ENCODE data around the gene FLYWCH2.

The FLYWCH2 gene

GRCh38 chr16:2858245-2859025, 24.6 kb upstream of the FLYWCH2 start:
- no peak overlapping the region for H3K4me3 ChIP-seq (ENCODE audit: control insufficient read depth, low read depth, low read length)
- TF ChIP-seq CTCF (IDR thresholded peaks at IDR 0.05; ENCODE audit: control insufficient read depth, insufficient read depth, low read depth, low read length, missing control alignments), result no peak
- no peak for DNase-seq (ENCODE audit: low read depth)

DNA sequence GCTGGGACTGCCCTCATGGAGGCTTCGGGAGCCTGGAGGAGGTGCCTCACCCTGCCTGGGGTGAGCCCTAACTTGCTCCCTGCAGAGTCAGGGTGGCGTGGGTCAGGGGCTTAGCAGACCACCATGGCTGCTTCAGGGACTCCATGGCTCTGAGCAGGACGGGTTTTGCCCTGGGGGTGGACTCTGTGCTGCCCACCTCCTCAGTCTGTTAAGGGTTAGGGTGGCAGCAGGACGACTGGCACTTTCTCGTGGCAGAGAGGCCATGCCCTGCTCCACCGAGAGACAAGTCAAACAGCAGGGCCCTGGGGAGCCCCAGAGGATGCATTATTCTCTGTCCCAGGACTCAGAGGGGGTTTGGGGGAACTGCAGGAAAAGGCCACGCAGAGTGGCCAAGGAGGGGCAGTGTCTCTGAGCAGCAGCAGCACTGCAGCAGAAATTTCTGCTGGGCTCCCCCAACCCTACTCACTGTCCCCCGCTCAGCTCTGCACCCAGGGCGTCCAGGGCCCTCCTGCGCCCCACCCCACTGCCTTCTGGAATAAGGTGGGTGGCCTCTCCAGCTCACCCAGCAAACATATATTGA, 23.2 kb upstream of the FLYWCH2 start:
- no peak for TF ChIP-seq CTCF (IDR thresholded peaks at IDR 0.05; ENCODE audit: control insufficient read depth, insufficient read depth, low read depth, low read length, missing control alignments)
- DNase-seq (ENCODE audit: low read depth), result no peak
- H3K4me3 ChIP-seq (ENCODE audit: control insufficient read depth, low read depth, low read length), result no peak overlapping the region

DNA sequence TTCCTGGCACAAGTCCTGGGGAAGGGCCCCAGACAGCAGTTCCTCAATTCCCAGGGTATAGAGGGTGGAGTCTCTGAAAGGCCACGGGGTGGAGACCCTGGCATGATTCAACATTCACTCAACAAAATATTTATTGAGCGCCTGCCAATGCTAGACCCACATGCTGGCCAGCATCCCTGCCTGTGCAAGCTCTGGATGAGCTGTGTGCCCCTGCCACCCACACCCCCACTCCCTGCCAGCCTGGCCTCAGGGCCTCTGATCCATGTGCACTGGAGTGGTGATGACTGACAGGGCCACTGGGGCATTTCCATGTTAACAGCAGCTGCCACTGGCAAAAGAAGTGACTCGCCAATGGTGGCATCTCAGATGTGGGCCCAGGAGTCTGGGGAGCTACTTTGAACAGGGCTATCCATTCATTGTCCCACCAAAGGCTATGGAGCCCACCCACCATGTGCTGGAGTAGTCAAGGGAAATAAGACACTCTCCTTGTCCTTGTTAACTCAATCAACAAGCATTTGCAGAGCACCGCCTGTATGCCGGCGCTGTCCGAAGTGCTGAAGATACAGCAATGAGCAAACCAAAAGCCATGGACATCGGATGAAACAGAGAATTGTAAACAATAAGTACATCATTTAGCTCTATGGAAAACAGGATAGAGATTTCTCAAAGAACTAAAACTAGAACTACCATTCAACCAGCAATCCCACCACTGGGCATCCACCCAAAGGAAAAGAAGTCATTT, 22.0 kb upstream of the FLYWCH2 start:
- DNase-seq (ENCODE audit: low read depth), result no peak
- no peak overlapping the region for H3K4me3 ChIP-seq (ENCODE audit: control insufficient read depth, low read depth, low read length)
- no peak for TF ChIP-seq CTCF (IDR thresholded peaks at IDR 0.05; ENCODE audit: control insufficient read depth, insufficient read depth, low read depth, low read length, missing control alignments)

DNA sequence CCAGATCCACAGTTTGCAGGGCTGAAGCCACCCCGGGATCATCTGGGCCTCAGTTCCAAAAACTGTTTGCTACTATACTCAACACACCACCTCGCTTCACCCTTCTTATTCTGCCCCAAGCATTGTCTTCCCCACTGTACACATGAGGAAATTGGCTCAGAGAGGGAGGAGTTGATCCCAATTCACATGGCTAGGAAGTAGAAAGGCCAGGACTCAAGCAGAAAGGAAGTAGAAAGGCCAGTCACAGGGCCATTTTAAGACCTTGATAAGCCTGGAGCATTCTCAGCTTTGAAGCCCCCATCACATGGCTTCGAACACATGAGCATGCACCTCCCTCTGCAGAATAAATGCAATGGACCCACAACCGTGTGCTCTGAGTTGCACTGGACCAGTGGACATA, 17.4 kb upstream of the FLYWCH2 start:
- H3K4me3 ChIP-seq (ENCODE audit: control insufficient read depth, low read depth, low read length), result no peak overlapping the region
- TF ChIP-seq CTCF (IDR thresholded peaks at IDR 0.05; ENCODE audit: control insufficient read depth, insufficient read depth, low read depth, low read length, missing control alignments), result no peak
- DNase-seq (ENCODE audit: low read depth), result no peak

GRCh38 chr16:2866431-2866830, 16.6 kb upstream of the FLYWCH2 start:
- no peak overlapping the region for H3K4me3 ChIP-seq (ENCODE audit: control insufficient read depth, low read depth, low read length)
- DNase-seq (ENCODE audit: low read depth), result no peak
- TF ChIP-seq CTCF (IDR thresholded peaks at IDR 0.05; ENCODE audit: control insufficient read depth, insufficient read depth, low read depth, low read length, missing control alignments), result no peak

DNA sequence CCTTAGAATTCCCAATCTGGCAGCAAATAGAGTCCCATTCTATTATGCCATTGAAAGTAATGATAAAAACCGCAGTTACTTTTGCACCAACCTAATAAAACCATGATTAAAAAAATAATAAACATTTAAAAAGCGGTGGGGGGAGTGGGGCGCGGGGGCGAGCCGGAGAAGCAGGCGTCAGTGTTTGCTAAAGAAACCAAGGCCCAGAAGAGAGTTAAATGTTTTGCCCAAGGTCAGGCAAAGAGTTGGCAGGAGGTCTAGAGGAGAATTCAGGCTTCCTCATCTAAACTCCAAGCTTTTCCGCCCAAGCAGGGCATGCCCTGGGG, 15.4 kb upstream of the FLYWCH2 start:
- TF ChIP-seq CTCF (IDR thresholded peaks at IDR 0.05; ENCODE audit: control insufficient read depth, insufficient read depth, low read depth, low read length, missing control alignments), result no peak
- no peak for DNase-seq (ENCODE audit: low read depth)
- H3K4me3 ChIP-seq (ENCODE audit: control insufficient read depth, low read depth, low read length), result peak overlapping the region; percentile 82

Data from AG09309 (cell line).